ENCODE measurements around the gene GNB1.

The GNB1 gene

GRCh38 chr1:1910651-1911331 is 19.9 kb upstream of the GNB1 start:
- no peak for DNase-seq (ENCODE audit: low read depth in 3 of 3)

DNA sequence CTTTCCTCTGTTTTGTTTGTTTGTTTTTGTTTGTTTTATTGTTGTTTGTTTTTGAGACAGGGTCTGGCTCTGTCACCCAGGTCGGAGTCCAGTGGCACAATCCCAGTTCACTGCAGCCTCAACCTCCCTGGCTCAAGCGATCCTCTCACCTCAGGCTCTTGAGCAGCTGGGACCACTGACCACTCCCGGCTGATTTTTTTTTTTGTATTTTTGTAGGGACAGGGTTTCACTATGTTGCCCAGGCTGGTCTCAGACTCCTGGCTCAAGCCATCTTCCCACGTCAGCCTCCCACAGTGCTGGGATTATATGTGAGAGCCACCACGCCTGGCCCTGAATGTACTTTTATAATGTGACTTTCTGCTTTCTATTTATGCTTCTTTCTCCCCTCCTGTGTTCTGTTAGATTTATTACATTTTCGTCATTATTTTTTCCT is 19.2 kb upstream of the GNB1 start:
- DNase-seq (ENCODE audit: low read depth in 3 of 3): no peak

GRCh38 chr1:1908506-1908791 is 17.6 kb upstream of the GNB1 start:
- DNase-seq (ENCODE audit: low read depth in 3 of 3): no peak

GRCh38 chr1:1907098-1907736 is 16.3 kb upstream of the GNB1 start:
- DNase-seq (ENCODE audit: low read depth in 3 of 3): no peak

DNA sequence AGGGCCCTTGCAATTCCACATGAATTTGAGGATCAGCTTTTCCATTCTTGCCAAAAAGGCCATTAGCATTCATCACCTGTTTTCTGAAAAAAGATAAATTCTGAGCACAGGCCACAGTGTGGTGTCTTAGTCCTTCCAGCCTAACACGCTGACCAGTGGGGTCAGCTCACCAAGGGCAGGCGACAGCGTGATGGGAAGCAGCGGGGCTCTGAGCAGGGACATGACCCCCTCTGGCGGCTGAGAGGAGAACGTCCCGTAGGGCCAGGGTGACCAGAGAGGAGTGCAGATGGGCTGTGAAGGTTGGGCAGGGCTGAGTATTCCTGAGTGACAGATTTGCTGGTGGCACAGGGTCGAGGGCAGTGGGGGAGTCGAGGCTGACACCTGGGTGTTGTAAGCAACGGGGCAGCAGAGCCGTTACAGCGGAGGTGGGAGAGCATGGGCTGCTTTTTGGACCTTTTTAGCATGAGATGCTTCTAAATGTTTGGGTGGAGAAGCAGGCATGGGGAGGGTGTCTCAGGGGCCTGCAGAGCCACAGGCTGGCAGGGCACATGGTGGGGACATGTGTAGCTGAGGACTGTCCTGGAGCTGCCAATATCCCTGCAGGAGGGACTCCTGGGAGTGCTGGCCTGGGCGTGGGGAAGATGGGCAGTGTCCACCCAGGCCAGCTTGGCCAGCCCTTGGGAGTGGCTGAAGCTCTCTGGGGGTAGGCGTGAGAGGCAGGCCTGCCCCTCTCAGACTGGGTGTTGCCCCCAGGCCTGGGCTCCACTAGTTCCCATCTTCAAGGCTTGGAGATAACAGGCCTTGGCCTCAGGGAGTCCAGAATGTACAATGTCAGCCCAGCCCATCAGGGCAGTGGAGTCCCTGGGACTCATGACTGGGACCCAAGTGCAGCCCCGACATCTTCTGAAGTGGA is 15.6 kb upstream of the GNB1 start:
- peak in 2 of 3 experiments; percentile 50 to 65 for DNase-seq (ENCODE audit: low read depth in 3 of 3)

DNA sequence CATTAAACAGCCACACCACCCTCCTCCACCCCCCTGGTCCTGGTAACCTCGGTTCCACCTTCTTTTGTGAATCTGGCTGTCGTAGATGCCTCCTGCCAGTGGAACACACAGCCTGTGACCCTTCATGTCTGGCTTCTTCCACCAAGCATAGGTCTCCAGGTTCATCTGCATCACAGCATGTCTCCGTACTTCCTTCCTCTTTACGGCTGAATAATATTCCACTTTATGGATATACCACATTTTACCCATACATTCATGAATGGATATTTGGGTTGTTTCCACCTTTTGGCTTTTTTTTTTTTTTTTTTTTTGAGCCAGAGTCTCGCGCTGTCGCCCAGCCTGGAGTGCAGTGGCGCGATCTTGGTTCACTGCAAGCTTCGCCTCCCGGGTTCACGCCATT is 12.3 kb upstream of the GNB1 start:
- DNase-seq (ENCODE audit: low read depth in 3 of 3): no peak

GRCh38 chr1:1901641-1902294 is 10.9 kb upstream of the GNB1 start:
- no peak for DNase-seq (ENCODE audit: low read depth in 3 of 3)

DNA sequence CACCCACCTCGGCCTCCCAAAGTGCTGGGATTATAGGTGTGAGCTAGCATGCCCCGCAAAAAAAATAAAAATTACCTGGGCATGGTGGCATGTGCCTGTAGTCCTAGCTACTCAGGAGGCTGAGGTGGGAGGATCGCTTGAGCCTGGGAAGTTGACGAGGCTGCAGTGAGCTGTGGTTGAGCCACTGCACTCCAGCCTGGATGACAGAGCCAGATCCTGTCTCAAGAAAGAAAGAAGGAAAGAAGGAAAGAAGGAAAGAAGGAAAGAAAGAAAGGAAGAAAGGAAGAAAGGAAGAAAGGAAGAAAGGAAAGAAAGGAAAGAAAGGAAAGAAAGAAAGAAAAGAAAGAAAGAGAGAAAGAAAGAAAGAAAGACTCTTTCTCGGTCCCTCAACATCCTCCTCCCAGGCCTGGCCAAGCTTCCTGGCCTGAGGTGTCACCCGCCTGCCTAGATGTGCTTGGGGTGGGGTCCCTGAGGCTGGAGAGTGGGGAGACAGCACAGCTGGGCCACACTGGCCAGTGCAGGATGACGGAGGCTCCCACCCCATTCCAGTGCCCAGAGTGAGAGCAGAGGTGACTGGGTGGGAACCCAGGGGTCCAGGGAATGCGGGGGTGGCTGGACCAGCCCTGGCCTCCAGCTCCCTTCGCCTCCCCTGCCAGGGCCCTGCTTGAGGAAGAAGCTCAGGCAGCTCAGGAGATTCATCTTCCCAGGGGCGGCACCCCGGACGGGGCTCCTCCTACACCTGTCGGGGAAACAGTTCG is 10.2 kb upstream of the GNB1 start:
- no peak for DNase-seq (ENCODE audit: low read depth in 3 of 3)

- DNase-seq (ENCODE audit: low read depth in 3 of 3): no peak
Observed at GRCh38 chr1:1899967-1900327, 9.1 kb upstream of the GNB1 start.

GRCh38 chr1:1899266-1899966 is 8.5 kb upstream of the GNB1 start:
- DNase-seq (ENCODE audit: low read depth in 3 of 3): no peak

GRCh38 chr1:1898246-1898933 is 7.5 kb upstream of the GNB1 start:
- DNase-seq (ENCODE audit: low read depth in 3 of 3): no peak

DNA sequence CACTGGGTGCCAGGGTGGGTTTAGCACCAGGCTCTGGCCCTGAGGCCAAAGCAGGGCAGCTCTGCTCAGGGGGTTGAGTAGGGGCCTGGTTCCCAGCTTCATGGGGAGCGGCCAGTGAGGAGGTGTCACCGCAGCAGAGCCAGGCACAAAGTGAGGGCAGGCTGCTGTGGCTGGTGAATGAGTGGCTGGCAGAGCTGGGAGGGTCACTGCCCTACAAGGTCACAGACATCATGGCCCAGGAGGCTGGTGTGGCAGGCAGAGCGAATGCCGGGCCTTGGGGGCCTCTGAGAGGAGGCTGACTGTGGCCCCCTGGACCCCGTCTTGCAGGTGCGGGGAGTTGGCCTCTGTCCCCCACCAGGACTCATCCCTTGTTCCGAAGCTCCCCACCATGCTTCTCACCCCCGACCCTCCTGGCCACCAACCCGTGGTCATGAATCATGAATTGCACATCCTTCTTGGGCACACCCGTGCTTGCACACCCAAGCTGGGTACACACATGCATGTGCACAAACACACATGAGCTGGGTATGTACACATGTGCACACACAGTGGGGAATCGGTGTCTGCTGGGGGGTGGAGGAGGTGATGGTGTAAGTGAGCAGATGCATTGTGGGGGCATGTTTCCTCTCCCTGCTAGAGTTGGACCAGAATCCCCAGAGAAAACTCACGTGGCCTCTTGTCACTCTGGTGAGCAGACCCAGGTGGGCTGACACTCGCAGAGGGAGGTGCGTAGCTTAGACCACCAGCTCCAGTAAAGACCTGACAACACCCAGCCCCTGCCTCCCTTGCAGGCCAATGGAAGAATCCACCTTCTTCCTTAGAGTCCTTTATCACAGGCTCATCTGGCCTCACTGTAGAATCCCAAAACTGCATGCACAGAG is 4.8 kb upstream of the GNB1 start:
- no peak for DNase-seq (ENCODE audit: low read depth in 3 of 3)

GRCh38 chr1:1895060-1895418 is 4.2 kb upstream of the GNB1 start:
- DNase-seq (ENCODE audit: low read depth in 3 of 3): no peak

DNA sequence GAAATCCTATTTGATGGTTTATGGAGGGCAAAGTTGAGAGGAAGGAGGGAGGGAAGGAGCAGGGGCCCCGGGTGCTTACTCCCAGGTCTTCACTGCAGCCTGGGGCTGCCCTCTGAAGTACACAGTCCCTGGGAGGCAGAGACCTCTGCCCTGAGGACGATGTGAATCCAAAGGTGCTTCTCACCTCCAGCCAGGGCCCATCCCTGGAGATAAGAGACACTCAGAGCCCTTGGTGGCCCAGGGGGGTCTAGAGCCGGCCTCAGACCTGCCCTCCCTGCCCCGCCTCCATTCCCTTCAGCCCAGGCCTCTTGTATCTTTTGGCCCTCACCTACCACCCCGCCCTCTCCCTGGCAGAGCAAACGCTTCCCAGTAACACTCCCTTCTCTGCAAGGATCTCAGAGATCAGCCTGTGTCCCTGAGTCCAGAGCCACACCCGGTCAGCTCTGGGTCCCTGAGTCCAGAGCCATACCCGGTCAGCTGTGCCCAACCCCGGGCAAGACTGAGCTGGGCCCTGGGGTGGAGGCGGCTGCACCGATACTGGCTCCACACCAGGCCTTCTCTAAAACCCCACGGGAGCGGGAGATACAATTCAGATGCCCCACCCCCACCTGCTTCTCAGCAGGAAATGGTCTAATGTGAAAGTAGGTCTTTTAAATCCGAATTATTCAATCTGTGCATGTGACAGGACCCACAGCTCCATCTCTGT is 3.6 kb upstream of the GNB1 start:
- no peak for DNase-seq (ENCODE audit: low read depth in 3 of 3)

DNA sequence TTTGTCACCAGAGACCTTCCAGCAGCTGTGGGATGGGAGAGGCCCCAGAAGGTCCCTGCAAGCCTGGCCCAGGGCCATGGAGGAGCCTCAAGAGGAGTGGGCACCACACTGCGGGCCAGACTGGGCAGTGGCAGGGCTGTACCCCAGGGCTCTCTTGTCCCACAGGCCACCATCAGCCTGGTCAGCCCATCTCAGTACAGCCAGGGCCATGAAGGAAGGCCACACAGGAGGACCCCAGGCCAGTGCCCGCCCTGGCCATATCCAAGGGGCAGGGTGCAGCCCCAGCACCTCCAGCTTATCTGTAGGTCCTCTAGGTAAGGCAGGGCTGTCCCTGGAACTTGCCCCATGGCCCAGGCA is 3.1 kb upstream of the GNB1 start:
- no peak for DNase-seq (ENCODE audit: low read depth in 3 of 3)

- DNase-seq (ENCODE audit: low read depth in 3 of 3): no peak
Observed at GRCh38 chr1:1893291-1893985, 2.6 kb upstream of the GNB1 start.

- no peak for DNase-seq (ENCODE audit: low read depth in 3 of 3)
Observed at GRCh38 chr1:1892763-1893120, 1.9 kb upstream of the GNB1 start.

DNA sequence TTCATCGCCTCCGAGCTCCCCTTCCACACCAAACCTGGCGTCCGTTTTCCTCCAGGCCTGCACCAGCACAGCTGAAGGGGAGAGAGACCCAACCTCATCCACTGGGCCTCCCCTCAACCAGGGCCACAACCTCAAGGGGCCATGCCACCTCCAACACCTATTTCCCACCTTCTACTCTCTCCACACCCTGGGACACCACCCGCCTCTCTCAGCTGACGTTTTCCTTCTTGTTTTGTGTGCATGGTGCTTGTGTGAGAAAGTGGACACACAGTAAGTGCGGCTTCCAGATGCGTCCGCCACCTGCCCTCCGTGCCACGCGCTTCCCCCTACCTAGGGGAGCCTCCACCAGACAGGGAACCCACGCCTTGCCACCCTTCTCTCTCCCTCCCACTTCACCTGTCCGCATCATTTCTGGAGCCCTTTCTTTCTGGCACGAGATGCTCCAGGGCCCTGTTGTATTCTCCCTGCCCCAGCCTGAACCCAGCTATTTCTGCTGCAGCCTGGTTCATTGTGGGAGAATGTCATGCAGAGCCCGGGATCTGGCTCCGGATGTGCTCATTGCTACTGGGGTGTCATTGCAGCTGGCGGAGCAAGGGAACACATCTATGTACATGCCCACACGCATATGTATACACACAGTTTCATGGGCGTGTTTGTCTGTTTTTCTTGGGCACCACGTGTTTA is 1.3 kb upstream of the GNB1 start:
- DNase-seq (ENCODE audit: low read depth in 3 of 3): peak in 1 of 3 experiments; percentile 28
